ENCODE results near the gene TSPAN3.

DNA sequence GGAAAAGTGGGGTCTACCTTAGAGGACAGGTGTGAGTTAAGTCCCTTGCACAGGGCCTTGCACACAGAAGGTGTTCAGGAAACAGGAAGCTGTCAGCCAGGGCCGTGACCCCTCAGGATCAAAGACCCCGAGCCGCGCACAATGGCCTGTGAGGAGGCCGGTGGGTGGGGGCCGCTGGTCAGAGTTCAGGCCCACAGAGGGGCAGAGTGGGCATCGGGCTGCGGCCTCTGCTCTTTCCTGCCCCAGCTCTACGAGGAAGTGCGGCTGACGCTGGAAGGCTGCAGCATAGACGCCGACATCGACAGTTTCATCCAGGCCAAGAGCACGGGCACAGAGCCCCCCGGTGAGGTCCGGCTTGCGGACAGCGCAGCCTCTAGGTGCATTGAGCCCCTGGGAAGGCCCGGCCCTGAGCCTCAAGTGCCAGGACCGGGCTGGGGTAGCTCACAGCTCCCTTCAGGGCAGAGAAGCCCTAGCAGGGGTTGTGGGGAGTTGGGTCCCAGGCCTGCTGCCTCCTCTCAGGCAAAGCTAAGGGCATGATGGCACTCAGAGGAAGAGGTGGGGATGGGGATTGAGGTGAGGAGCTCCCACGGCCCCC is 38.8 kb downstream of the TSPAN3 start:
- TF ChIP-seq, protein P1, sequence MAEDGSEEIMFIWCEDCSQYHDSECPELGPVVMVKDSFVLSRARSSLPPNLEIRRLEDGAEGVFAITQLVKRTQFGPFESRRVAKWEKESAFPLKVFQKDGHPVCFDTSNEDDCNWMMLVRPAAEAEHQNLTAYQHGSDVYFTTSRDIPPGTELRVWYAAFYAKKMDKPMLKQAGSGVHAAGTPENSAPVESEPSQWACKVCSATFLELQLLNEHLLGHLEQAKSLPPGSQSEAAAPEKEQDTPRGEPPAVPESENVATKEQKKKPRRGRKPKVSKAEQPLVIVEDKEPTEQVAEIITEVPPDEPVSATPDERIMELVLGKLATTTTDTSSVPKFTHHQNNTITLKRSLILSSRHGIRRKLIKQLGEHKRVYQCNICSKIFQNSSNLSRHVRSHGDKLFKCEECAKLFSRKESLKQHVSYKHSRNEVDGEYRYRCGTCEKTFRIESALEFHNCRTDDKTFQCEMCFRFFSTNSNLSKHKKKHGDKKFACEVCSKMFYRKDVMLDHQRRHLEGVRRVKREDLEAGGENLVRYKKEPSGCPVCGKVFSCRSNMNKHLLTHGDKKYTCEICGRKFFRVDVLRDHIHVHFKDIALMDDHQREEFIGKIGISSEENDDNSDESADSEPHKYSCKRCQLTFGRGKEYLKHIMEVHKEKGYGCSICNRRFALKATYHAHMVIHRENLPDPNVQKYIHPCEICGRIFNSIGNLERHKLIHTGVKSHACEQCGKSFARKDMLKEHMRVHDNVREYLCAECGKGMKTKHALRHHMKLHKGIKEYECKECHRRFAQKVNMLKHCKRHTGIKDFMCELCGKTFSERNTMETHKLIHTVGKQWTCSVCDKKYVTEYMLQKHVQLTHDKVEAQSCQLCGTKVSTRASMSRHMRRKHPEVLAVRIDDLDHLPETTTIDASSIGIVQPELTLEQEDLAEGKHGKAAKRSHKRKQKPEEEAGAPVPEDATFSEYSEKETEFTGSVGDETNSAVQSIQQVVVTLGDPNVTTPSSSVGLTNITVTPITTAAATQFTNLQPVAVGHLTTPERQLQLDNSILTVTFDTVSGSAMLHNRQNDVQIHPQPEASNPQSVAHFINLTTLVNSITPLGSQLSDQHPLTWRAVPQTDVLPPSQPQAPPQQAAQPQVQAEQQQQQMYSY (CRISPR knock-in tag; IDR thresholded peaks at IDR 0.05): no peak
- no peak for TF ChIP-seq NFYB (CRISPR knock-in tag; conservative IDR thresholded peaks at IDR 0.05; ENCODE audit: low read depth)
- TF ChIP-seq, protein P2, sequence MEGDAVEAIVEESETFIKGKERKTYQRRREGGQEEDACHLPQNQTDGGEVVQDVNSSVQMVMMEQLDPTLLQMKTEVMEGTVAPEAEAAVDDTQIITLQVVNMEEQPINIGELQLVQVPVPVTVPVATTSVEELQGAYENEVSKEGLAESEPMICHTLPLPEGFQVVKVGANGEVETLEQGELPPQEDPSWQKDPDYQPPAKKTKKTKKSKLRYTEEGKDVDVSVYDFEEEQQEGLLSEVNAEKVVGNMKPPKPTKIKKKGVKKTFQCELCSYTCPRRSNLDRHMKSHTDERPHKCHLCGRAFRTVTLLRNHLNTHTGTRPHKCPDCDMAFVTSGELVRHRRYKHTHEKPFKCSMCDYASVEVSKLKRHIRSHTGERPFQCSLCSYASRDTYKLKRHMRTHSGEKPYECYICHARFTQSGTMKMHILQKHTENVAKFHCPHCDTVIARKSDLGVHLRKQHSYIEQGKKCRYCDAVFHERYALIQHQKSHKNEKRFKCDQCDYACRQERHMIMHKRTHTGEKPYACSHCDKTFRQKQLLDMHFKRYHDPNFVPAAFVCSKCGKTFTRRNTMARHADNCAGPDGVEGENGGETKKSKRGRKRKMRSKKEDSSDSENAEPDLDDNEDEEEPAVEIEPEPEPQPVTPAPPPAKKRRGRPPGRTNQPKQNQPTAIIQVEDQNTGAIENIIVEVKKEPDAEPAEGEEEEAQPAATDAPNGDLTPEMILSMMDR (IDR thresholded peaks at IDR 0.05): no peak
- no peak for TF ChIP-seq ETV6 (CRISPR knock-in tag; IDR thresholded peaks at IDR 0.05)
- TF ChIP-seq, protein P3, sequence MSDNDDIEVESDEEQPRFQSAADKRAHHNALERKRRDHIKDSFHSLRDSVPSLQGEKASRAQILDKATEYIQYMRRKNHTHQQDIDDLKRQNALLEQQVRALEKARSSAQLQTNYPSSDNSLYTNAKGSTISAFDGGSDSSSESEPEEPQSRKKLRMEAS (CRISPR knock-in tag; IDR thresholded peaks at IDR 0.05): no peak
- TF ChIP-seq, protein P4, sequence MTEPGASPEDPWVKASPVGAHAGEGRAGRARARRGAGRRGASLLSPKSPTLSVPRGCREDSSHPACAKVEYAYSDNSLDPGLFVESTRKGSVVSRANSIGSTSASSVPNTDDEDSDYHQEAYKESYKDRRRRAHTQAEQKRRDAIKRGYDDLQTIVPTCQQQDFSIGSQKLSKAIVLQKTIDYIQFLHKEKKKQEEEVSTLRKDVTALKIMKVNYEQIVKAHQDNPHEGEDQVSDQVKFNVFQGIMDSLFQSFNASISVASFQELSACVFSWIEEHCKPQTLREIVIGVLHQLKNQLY (CRISPR knock-in tag; IDR thresholded peaks at IDR 0.05): no peak
- no peak for TF ChIP-seq ZNF121 (CRISPR knock-in tag; IDR thresholded peaks at IDR 0.05)
- no peak for TF ChIP-seq TEAD1 (CRISPR knock-in tag; IDR thresholded peaks at IDR 0.05)

Data from WTC11 (cell line).